Measurements from ENCODE around the gene PIMREG. TPM values are rescaled to one million over a fixed set of nuclear protein-coding genes. Genes with fewer than 3 reads are reported as not detected.

Gene PIMREG
- total RNA-seq, 1 donor from 2014 or later: 20.5 TPM

GRCh38 chr17:6460531-6461161, 16.4 kb downstream of the PIMREG start:
- intact Hi-C loops (cut with micrococcal nuclease): no loop called here

- intact Hi-C loops (cut with micrococcal nuclease): no loop called here
Measured at GRCh38 chr17:6461246-6461645, 17.0 kb downstream of the PIMREG start.

GRCh38 chr17:6461792-6462524, 17.7 kb downstream of the PIMREG start:
- intact Hi-C loops (cut with micrococcal nuclease): no loop called here

- intact Hi-C loops (cut with micrococcal nuclease): no loop called here
Measured at GRCh38 chr17:6462692-6463091, 18.4 kb downstream of the PIMREG start.

- intact Hi-C loops (cut with micrococcal nuclease): no loop called here
Measured at GRCh38 chr17:6463616-6464445, 19.6 kb downstream of the PIMREG start.

GRCh38 chr17:6464446-6465041, 20.3 kb downstream of the PIMREG start:
- intact Hi-C loops (cut with micrococcal nuclease): no loop called here

GRCh38 chr17:6465206-6466003, 21.1 kb downstream of the PIMREG start:
- intact Hi-C loops (cut with micrococcal nuclease): no loop called here

GRCh38 chr17:6467567-6467966, 23.3 kb downstream of the PIMREG start:
- intact Hi-C loops (cut with micrococcal nuclease): no loop called here

- intact Hi-C loops (cut with micrococcal nuclease): no loop called here
Measured at GRCh38 chr17:6468051-6468790, 24.0 kb downstream of the PIMREG start.

GRCh38 chr17:6470146-6470718, 26.0 kb downstream of the PIMREG start:
- intact Hi-C loops (cut with micrococcal nuclease): no loop called here

GRCh38 chr17:6470751-6471521, 26.7 kb downstream of the PIMREG start:
- intact Hi-C loops (cut with micrococcal nuclease): no loop called here

- intact Hi-C loops (cut with micrococcal nuclease): no loop called here
Measured at GRCh38 chr17:6471531-6472465, 27.5 kb downstream of the PIMREG start.

- intact Hi-C loops (cut with micrococcal nuclease): no loop called here
Measured at GRCh38 chr17:6472517-6472916, 28.3 kb downstream of the PIMREG start.

GRCh38 chr17:6473128-6473767, 29.0 kb downstream of the PIMREG start:
- intact Hi-C loops (cut with micrococcal nuclease): loop anchor here (1.0 kb wide), 1 partner anchor 175 kb away; no protein-coding TSS in a partner anchor

- intact Hi-C loops (cut with micrococcal nuclease): no loop called here
Measured at GRCh38 chr17:6474376-6474775, 30.1 kb downstream of the PIMREG start.

- intact Hi-C loops (cut with micrococcal nuclease): no loop called here
Measured at GRCh38 chr17:6474906-6475305, 30.7 kb downstream of the PIMREG start.

- intact Hi-C loops (cut with micrococcal nuclease): no loop called here
Measured at GRCh38 chr17:6475411-6475810, 31.2 kb downstream of the PIMREG start.

All from T-helper 2 cell treated with Interferon-gamma antibody and Interleukin-4, amounts not matched to agents 100 ng/mL and 5 ng/mL, for 36 hours (primary cell).